Prostate gland (tissue), 2 donors: ENCODE data around the gene GPR107.

Source experiments
- CTCF ChIP-seq, 4 experiments: fragments of 200-600 bp in 2 of 4; fragments of 450-650 bp in 2 of 4; sonication (generic) in 2 of 4; IDR thresholded peaks; 1 replicate in 3 of 4; 2 replicates in 1 of 4; pipeline ENCODE4 v1.5.1; 2016 to 2019; ENCODE audit warnings: antibody characterized with exemption in 4 of 4, mild to moderate bottlenecking in 2 of 4, moderate library complexity in 2 of 4
- POLR2A ChIP-seq: fragments of 450-650 bp; IDR thresholded peaks from one replicate; pipeline ENCODE4 v1.6.1; 2016; ENCODE audit warnings: antibody characterized with exemption, mild to moderate bottlenecking
- POLR2AphosphoS5 ChIP-seq: sonication (generic); formaldehyde crosslinking; IDR thresholded peaks from one replicate; pipeline ENCODE4 v1.6.1; 2017; ENCODE audit warnings: antibody characterized with exemption

GRCh38 chr9:130156672-130157071 lies 103.0 kb downstream of the GPR107 start:
- TF ChIP-seq CTCF (IDR thresholded peaks at IDR 0.05) (peak in 2 of 4 experiments; percentile 9 to 13), POLR2A (no peak), POLR2AphosphoS5 (no peak)
